Thyroid gland (tissue), 4 donors: ENCODE data around the gene EPO. TPM values are rescaled to one million over a fixed set of nuclear protein-coding genes. Genes with fewer than 3 reads are reported as not detected.
"Not testable (repeated sequence)": the region's sequence is repeated elsewhere in the genome, so short reads cannot be mapped to it uniquely, and the experiment has no call there.

Source experiments
- DNase-seq, 2 donors: peaks; one replicate each; pipeline ENCODE4 v3.0.0-alpha.2; 2019
- H3K27ac ChIP-seq, 3 donors: fragments of 200-600 bp; sonication (generic); 1 replicate in 2 of 3; 2 replicates in 1 of 3; pipeline ENCODE4 v1.5.1; 2016 to 2019; ENCODE audit warnings: mild to moderate bottlenecking in 1 of 3, moderate library complexity in 1 of 3
- H3K27me3 ChIP-seq: fragments of 200-600 bp; sonication (generic); one replicate; pipeline ENCODE4 v1.5.1; 2019
- H3K36me3 ChIP-seq, 2 donors: fragments of 200-600 bp; sonication (generic); one replicate each; pipeline ENCODE4 v1.5.1; 2016 to 2019
- H3K4me1 ChIP-seq, 2 donors: fragments of 200-600 bp; sonication (generic); one replicate each; pipeline ENCODE4 v1.5.1; 2017 to 2019
- H3K4me3 ChIP-seq, 3 donors: fragments of 200-600 bp; sonication (generic); replicated peaks in 1 of 3; 1 replicate in 2 of 3; 2 replicates in 1 of 3; pipeline ENCODE4 v1.5.1; 2016; ENCODE audit warnings: mild to moderate bottlenecking in 1 of 3
- H3K9me3 ChIP-seq: fragments of 200-600 bp; sonication (generic); one replicate; pipeline ENCODE4 v1.5.1; 2017
- CTCF ChIP-seq, 6 experiments: fragments of 200-600 bp in 3 of 6; fragments of 450-650 bp in 3 of 6; sonication (generic) in 3 of 6; IDR thresholded peaks; one replicate each; pipeline ENCODE4 v1.5.1; 2016 to 2019; ENCODE audit warnings: antibody characterized with exemption in 6 of 6, mild to moderate bottlenecking in 2 of 6, inconsistent platforms in 1 of 6, moderate library complexity in 1 of 6
- POLR2A ChIP-seq, 2 donors: fragments of 450-650 bp; IDR thresholded peaks; one replicate each; pipeline ENCODE4 v1.6.1; 2017; ENCODE audit warnings: antibody characterized with exemption in 2 of 2, mild to moderate bottlenecking in 2 of 2, moderate library complexity in 1 of 2
- WGBS, 2 donors: methylation state at CpG; one replicate each; pipeline ENCODE4 v1.1.5; 2017; 5-methylcytosine and 5-hydroxymethylcytosine counted together
- intact Hi-C: fragments of 100-400 bp; cut with DNase I; formaldehyde crosslinking; loops from one replicate; pipeline ENCODE4 v1.15.1; 2023
- total RNA-seq, 4 donors: library from RNA; depleted of rRNA; stranded (reverse); fragments of >200 nt; gene quantifications; one replicate each; pipeline ENCODE4 v1.2.3, GENCODE V29; 2016

The EPO gene
- total RNA-seq, 4 donors from 2014 or later = not detected

GRCh38 chr7:100744605-100745004, 24.3 kb downstream of the EPO start:
- H3K9me3 ChIP-seq = no peaks in the 10 kb centered on the region
- no peak overlapping the region for H3K4me3 ChIP-seq
- H3K27ac ChIP-seq = no peak overlapping the region
- no peaks in the 10 kb centered on the region for H3K27me3 ChIP-seq
- H3K36me3 ChIP-seq = no peaks in the 10 kb centered on the region
- DNase-seq = no peak
- H3K4me1 ChIP-seq = no peaks in the 10 kb centered on the region
- TF ChIP-seq POLR2A (IDR thresholded peaks at IDR 0.05) = no peak
- no peak for TF ChIP-seq CTCF (IDR thresholded peaks at IDR 0.05)
- intact Hi-C loops = no loop called here
- 90 to 92% methylated on average over 14 of the region's 14 CpGs for WGBS, 2 donors

- peak overlapping the region in 1 of 3 donors; percentile 26 for H3K4me3 ChIP-seq
- peak; percentile 39 to 49 for DNase-seq
- TF ChIP-seq CTCF (IDR thresholded peaks at IDR 0.05) (no peak), POLR2A (IDR thresholded peaks at IDR 0.05) (no peak)
- H3K27me3 ChIP-seq = no peaks in the 10 kb centered on the region
- intact Hi-C loops = no loop called here
- no peaks in the 10 kb centered on the region for H3K9me3 ChIP-seq
- no peaks in the 10 kb centered on the region for H3K36me3 ChIP-seq
- no peaks in the 10 kb centered on the region for H3K4me1 ChIP-seq
- no peak overlapping the region for H3K27ac ChIP-seq
- WGBS, 2 donors = 21 to 28% methylated on average over 27 of the region's 28 CpGs
Measured at GRCh38 chr7:100745184-100745583, 24.9 kb downstream of the EPO start.

- Histone ChIP-seq H3K9me3 (no peaks in the 10 kb centered on the region), H3K4me1 (no peaks in the 10 kb centered on the region), H3K27ac (no peak overlapping the region), H3K4me3 (no peak overlapping the region), H3K36me3 (no peaks in the 10 kb centered on the region), H3K27me3 (no peaks in the 10 kb centered on the region)
- WGBS, 2 donors = 86 to 87% methylated on average over 5 of the region's 5 CpGs
- no peak for TF ChIP-seq CTCF (IDR thresholded peaks at IDR 0.05)
- TF ChIP-seq POLR2A (IDR thresholded peaks at IDR 0.05) = no peak
- no peak for DNase-seq
- intact Hi-C loops = no loop called here
Measured at GRCh38 chr7:100752994-100753393, 32.7 kb downstream of the EPO start.

- Histone ChIP-seq H3K4me3 (no peak overlapping the region), H3K4me1 (no peaks in the 10 kb centered on the region), H3K36me3 (no peaks in the 10 kb centered on the region), H3K27ac (no peak overlapping the region), H3K27me3 (no peaks in the 10 kb centered on the region), H3K9me3 (no peaks in the 10 kb centered on the region)
- TF ChIP-seq POLR2A (IDR thresholded peaks at IDR 0.05) (no peak), CTCF (IDR thresholded peaks at IDR 0.05) (no peak)
- intact Hi-C loops = no loop called here
- 85 to 87% methylated on average over 3 of the region's 3 CpGs for WGBS, 2 donors
- DNase-seq = no peak
Measured at GRCh38 chr7:100753750-100754149, 33.5 kb downstream of the EPO start.

GRCh38 chr7:100759357-100760171, 39.3 kb downstream of the EPO start:
- Histone ChIP-seq H3K4me3 (no peak overlapping the region), H3K27me3 (no peaks in the 10 kb centered on the region), H3K27ac (no peak overlapping the region), H3K9me3 (no peaks in the 10 kb centered on the region), H3K4me1 (no peaks in the 10 kb centered on the region), H3K36me3 (no peaks in the 10 kb centered on the region)
- DNase-seq = no peak
- WGBS, 2 donors = 60 to 78% methylated on average over 7 to 18 of the region's 19 CpGs
- TF ChIP-seq POLR2A (IDR thresholded peaks at IDR 0.05) (no peak), CTCF (IDR thresholded peaks at IDR 0.05) (no peak)
- intact Hi-C loops = no loop called here

GRCh38 chr7:100762841-100763240, 42.6 kb downstream of the EPO start:
- H3K27me3 ChIP-seq, H3K9me3 ChIP-seq, DNase-seq, H3K27ac ChIP-seq, H3K4me3 ChIP-seq, H3K36me3 ChIP-seq, H3K4me1 ChIP-seq, intact Hi-C loops: not testable (repeated sequence)
- 82 to 84% methylated on average over 5 of the region's 5 CpGs for WGBS, 2 donors
